BE2C (cell line): ENCODE data around the gene PRKN.

ENCODE experiments used
- DNase-seq: peaks from one replicate; pipeline ENCODE4 v3.0.0-alpha.2; 2020
- H3K27me3 ChIP-seq: fragments of 250-450 bp; sonication (Bioruptor Pico); 2 replicates; pipeline ENCODE4 v1.5.1; 2020; ENCODE audit warnings: mild to moderate bottlenecking
- H3K36me3 ChIP-seq: fragments of 250-450 bp; sonication (Bioruptor Pico); 2 replicates; pipeline ENCODE4 v1.5.1; 2020; ENCODE audit warnings: mild to moderate bottlenecking
- H3K4me1 ChIP-seq: fragments of 250-450 bp; sonication (Bioruptor Pico); 2 replicates; pipeline ENCODE4 v1.5.1; 2020
- H3K4me3 ChIP-seq: 2 replicates; pipeline ENCODE4 v1.5.1; 2011; ENCODE audit warnings: low read depth, low read length
- H3K9me3 ChIP-seq: fragments of 250-450 bp; sonication (Bioruptor Pico); 2 replicates; pipeline ENCODE4 v1.5.1; 2020
- TF ChIP-seq, protein P1 (sequence below): IDR thresholded peaks from 2 replicates; pipeline ENCODE4 v1.5.1; 2012; ENCODE audit warnings: mild to moderate bottlenecking, low read depth, low read length

The PRKN gene

GRCh38 chr6:162325051-162325450 lies 402.5 kb downstream of the PRKN start:
- Histone ChIP-seq H3K27me3 (no peaks in the 10 kb centered on the region), H3K9me3 (no peaks in the 10 kb centered on the region), H3K36me3 (no peaks in the 10 kb centered on the region), H3K4me3 (no peak overlapping the region), H3K4me1 (no peaks in the 10 kb centered on the region)
- no peak for DNase-seq
- TF ChIP-seq, protein P1, sequence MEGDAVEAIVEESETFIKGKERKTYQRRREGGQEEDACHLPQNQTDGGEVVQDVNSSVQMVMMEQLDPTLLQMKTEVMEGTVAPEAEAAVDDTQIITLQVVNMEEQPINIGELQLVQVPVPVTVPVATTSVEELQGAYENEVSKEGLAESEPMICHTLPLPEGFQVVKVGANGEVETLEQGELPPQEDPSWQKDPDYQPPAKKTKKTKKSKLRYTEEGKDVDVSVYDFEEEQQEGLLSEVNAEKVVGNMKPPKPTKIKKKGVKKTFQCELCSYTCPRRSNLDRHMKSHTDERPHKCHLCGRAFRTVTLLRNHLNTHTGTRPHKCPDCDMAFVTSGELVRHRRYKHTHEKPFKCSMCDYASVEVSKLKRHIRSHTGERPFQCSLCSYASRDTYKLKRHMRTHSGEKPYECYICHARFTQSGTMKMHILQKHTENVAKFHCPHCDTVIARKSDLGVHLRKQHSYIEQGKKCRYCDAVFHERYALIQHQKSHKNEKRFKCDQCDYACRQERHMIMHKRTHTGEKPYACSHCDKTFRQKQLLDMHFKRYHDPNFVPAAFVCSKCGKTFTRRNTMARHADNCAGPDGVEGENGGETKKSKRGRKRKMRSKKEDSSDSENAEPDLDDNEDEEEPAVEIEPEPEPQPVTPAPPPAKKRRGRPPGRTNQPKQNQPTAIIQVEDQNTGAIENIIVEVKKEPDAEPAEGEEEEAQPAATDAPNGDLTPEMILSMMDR: no peak

DNA sequence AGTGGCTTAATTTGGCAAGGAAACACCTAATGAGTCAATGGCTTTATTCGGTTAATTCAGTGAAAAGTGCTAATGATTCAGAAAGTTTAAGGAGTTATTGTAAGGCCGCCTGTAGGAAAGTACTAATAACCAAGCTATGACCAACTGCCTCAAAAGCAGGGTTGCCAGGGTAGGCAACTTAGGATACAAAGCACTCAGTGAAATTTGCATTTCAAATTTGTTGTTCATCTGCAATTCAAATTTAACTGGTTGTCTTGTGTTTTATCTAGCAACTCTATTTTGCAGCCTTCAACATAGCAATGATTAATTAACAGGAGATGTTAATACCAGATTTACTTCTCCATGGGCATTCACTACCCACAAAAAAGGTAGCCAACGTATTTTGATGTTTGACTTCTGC lies 412.3 kb downstream of the PRKN start:
- Histone ChIP-seq H3K4me1 (no peaks in the 10 kb centered on the region), H3K4me3 (no peak overlapping the region), H3K36me3 (no peaks in the 10 kb centered on the region), H3K27me3 (no peaks in the 10 kb centered on the region), H3K9me3 (no peaks in the 10 kb centered on the region)
- DNase-seq: no peak
- TF ChIP-seq, protein P1: no peak

GRCh38 chr6:162313922-162314660 lies 413.5 kb downstream of the PRKN start:
- H3K9me3 ChIP-seq: no peaks in the 10 kb centered on the region
- TF ChIP-seq, protein P1: 0 out of 2 replicates have a peak, but pooled peaks have one; percentile 4
- H3K4me1 ChIP-seq: no peaks in the 10 kb centered on the region
- H3K4me3 ChIP-seq: no peak overlapping the region
- DNase-seq: no peak
- H3K36me3 ChIP-seq: no peaks in the 10 kb centered on the region
- H3K27me3 ChIP-seq: no peaks in the 10 kb centered on the region

DNA sequence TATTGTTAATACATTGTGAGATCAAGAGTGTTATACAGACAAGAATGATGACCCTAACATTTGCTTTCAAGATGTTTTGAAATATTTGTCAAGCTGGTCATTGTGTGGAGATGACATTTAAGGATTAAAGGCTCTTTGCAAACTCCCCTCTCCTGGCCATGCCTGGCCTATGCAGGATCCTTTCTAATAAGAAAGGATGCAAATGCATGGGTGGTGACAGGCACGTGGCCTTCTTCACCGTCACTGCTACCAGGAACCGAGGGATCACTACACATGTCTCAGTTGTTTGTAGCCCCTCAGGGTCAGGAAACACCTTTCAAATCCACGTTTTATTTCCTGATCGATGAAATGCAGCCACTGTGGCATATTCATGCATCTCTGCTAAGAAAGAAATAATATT lies 419.7 kb downstream of the PRKN start:
- no peaks in the 10 kb centered on the region for H3K9me3 ChIP-seq
- H3K4me3 ChIP-seq: no peak overlapping the region
- TF ChIP-seq, protein P1: no peak
- no peaks in the 10 kb centered on the region for H3K27me3 ChIP-seq
- no peaks in the 10 kb centered on the region; the same call in 1 of the 2 replicates for H3K4me1 ChIP-seq
- DNase-seq: no peak
- no peaks in the 10 kb centered on the region for H3K36me3 ChIP-seq

DNA sequence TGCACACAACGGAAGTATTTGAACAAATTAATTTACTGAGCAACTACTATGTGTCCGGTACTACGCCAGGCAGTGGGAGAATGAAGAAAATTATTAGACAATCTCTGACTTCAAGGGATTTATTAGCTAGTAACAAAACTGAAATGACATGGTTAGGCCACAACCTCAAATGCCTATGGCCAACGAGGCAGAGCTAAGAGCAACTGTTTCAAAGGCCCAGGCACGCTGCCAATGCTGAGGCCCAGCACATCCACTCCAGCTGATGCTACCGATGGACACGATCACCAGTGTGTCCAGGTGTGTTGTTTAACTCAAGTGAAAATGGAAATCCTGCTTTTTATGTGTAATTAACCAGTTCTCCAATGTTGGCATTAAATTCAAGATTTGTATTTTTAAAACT lies 420.9 kb downstream of the PRKN start:
- TF ChIP-seq, protein P1: no peak
- no peak for DNase-seq

GRCh38 chr6:162301128-162301527 lies 426.4 kb downstream of the PRKN start:
- no peaks in the 10 kb centered on the region for H3K9me3 ChIP-seq
- TF ChIP-seq, protein P1: no peak
- no peak overlapping the region for H3K4me3 ChIP-seq
- no peaks in the 10 kb centered on the region for H3K4me1 ChIP-seq
- no peak for DNase-seq
- no peaks in the 10 kb centered on the region for H3K27me3 ChIP-seq
- no peaks in the 10 kb centered on the region for H3K36me3 ChIP-seq

More for the DNA sequence above, 420.9 kb downstream of the PRKN start:
- H3K4me3 ChIP-seq: no peak overlapping the region
- H3K27me3 ChIP-seq: no peaks in the 10 kb centered on the region
- no peaks in the 10 kb centered on the region for H3K36me3 ChIP-seq
- no peaks in the 10 kb centered on the region; the same call in 1 of the 2 replicates for H3K4me1 ChIP-seq
- H3K9me3 ChIP-seq: no peaks in the 10 kb centered on the region
